Fibroblast of mammary gland (primary cell): ENCODE data around the gene PCNX1.

Experiments
- DNase-seq: peaks from one replicate; pipeline ENCODE4 v3.0.0-alpha.2; 2010; ENCODE audit warnings: low read depth
- H3K4me3 ChIP-seq: 2 replicates; pipeline ENCODE4 v1.5.1; 2011; ENCODE audit warnings: low read depth, mild to moderate bottlenecking, low read length, moderate library complexity; ENCODE audit not compliant: control insufficient read depth
- TF ChIP-seq, protein P1 (sequence below): conservative IDR thresholded peaks from 2 replicates; pipeline ENCODE4 v1.5.1; 2011; ENCODE audit warnings: low read depth, low read length, inconsistent platforms; ENCODE audit not compliant: control insufficient read depth, insufficient read depth

The PCNX1 gene

DNA sequence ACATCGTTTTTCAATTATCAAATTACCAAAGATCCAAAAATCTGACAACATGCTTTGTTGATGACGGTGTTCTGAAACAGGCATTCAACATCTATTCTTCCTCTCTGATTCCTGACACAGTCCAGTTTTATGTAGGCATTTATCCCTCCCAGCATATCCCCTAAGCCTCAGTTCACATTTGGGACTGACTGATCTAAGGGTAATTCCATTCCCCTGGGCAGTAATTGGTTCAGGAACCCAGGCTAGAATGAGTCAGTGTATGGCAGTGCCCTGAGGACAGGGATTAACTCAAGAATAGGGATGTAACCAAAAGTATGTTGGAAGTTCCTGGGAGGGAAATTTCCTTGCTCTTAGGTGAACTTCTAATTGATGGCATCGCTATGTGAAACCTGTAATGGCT is 10.3 kb upstream of the PCNX1 start:
- no peak for DNase-seq
- H3K4me3 ChIP-seq: no peak overlapping the region
- TF ChIP-seq, protein P1, sequence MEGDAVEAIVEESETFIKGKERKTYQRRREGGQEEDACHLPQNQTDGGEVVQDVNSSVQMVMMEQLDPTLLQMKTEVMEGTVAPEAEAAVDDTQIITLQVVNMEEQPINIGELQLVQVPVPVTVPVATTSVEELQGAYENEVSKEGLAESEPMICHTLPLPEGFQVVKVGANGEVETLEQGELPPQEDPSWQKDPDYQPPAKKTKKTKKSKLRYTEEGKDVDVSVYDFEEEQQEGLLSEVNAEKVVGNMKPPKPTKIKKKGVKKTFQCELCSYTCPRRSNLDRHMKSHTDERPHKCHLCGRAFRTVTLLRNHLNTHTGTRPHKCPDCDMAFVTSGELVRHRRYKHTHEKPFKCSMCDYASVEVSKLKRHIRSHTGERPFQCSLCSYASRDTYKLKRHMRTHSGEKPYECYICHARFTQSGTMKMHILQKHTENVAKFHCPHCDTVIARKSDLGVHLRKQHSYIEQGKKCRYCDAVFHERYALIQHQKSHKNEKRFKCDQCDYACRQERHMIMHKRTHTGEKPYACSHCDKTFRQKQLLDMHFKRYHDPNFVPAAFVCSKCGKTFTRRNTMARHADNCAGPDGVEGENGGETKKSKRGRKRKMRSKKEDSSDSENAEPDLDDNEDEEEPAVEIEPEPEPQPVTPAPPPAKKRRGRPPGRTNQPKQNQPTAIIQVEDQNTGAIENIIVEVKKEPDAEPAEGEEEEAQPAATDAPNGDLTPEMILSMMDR: no peak

DNA sequence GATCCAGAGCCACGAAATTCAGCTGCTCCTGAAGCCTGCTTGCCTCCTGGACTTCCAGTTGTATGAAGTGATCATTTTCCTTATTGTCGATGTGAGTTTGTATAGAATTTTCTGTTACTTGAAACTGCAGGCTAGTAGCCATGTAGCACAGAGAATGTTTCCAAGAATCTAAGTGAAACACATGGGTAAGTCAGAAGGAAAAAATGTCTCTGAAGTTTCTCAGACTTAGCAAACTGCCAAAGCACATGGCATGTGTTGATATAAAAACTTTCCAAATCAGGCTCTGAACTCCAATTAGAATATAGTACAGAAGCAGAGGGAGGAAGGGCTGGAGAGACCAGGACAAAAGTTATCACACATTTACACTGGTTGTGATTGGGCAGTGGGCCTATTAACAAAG is 9.8 kb upstream of the PCNX1 start:
- DNase-seq: peak; percentile 77

DNA sequence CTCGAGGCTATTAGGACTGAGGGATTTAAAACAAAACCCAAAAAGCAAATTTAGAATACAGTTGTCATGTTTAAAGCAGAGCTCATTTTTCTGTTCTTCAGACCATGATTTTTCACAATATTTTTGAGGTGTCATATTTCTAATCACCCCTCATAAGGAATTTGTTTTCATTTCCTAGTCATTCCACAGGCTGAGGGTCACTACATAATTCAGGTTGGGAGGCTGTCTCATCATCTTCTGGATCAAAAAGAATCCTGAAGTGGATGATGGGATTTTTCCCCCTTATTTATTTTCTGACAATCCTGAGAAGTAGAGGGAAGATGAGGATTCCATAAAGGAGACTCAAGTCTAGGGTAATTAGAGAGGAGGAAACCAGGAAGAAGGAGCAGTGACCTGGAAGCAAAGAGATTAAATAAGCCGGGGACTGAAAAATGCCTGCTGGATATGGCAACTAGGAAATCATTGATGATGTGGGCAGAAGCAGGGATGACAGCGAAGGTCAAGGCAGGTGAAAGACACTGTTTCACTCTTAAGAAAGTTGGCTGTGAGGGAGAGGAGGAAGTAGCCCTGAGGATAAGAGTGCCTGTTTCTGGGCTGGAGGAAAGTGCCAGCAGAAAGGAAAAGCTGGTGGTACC is 9.0 kb upstream of the PCNX1 start:
- H3K4me3 ChIP-seq: no peak overlapping the region
- DNase-seq: no peak
- TF ChIP-seq, protein P1: no peak

More for the DNA sequence above, 9.8 kb upstream of the PCNX1 start:
- TF ChIP-seq, protein P1: no peak
- H3K4me3 ChIP-seq: no peak overlapping the region

DNA sequence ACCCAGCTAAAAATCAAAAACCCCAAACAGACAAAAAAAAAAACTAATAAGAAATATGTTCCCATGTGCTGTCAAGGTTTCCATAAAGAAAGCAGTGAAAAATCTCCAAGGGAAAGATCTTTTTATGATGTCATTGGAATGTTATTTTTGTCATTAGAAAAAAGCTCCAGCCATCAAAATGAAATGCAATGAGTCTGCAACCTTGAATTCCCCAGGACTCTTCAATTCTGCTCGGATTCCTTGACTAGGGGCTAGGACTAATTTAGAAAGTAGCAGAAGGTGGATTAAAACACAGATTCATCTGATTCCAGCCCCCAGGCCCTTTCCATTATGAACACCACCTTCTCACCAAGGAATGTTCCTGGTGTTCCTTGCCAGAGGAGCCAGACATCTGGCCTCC is 6.0 kb upstream of the PCNX1 start:
- TF ChIP-seq, protein P1: no peak
- DNase-seq: peak; percentile 37
- H3K4me3 ChIP-seq: no peak overlapping the region

DNA sequence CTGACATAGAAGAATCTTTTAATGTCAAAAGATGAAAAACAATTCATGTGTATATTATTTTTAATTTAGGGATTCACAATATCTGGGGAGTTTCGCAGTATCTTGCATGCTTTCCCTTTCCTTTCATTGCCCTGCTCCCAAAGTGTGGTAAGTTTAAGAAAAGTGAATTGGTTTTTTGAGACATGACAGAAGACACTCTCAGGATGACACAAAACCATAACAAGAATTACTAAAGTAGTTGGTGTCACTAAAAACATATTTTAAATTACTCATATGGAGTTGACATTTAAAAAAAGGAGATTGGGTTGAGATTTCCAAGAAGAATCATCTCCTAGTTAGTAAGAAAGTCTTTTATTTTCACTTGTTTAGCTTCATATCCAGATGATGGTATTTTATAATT is 5.1 kb upstream of the PCNX1 start:
- H3K4me3 ChIP-seq: no peak overlapping the region
- TF ChIP-seq, protein P1: no peak
- no peak for DNase-seq

DNA sequence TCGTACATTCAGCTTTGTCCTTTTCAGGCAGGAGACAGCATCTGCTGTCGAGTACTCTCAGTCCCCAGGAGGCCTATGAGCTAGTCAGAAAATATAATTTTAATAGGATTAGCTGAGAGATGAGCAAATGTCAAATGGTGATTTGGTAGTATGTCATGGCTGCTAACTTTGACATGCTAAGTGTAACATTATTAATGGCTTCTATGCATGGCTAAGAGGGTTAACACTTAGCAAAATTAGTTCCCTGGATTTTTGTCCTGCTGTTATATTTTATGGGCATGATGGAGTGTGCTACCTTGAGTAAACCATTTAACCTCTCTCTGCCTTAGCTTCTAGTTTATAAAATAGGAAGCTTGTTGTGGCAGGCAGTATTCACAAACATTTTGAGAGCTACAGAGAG is 2.9 kb upstream of the PCNX1 start:
- TF ChIP-seq, protein P1: no peak
- no peak overlapping the region for H3K4me3 ChIP-seq

DNA sequence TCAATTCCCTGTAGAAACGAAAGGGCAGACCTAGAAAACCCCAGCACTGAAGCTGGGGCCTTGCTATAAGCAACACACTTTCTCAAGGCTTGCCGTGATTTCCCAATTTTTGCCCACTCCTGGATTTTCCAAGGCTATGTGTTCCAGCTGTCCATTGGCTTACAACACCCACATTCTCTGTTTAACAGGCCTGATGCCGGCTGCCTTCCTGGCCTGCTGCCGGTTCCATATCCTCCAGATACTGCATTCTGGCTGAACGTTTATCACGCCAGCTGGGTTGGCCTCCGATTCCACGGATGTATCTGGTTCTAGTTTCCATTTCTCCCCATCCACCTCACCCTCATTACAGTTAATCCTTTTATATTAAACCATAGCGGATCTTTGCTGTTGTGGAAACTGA is 2.0 kb upstream of the PCNX1 start:
- TF ChIP-seq, protein P1: no peak
- no peak overlapping the region for H3K4me3 ChIP-seq
- DNase-seq: peak; percentile 81

More for the DNA sequence above, 2.9 kb upstream of the PCNX1 start:
- DNase-seq: no peak
